HEK293 (cell line): ENCODE data around the gene MICU1.

ENCODE experiments used
- GLIS2 ChIP-seq: fragments of 450-650 bp; formaldehyde crosslinking; IDR thresholded peaks from 2 replicates; pipeline ENCODE4 v1.5.1; 2016; ENCODE audit warnings: missing biosample characterization, missing genetic modification characterization
- KLF16 ChIP-seq: fragments of 450-650 bp; formaldehyde crosslinking; IDR thresholded peaks from 2 replicates; pipeline ENCODE4 v1.5.1; 2017; ENCODE audit warnings: missing biosample characterization, missing genetic modification characterization
- OVOL3 ChIP-seq: fragments of 450-650 bp; formaldehyde crosslinking; IDR thresholded peaks from 2 replicates; pipeline ENCODE4 v1.5.1; 2016; ENCODE audit warnings: missing biosample characterization, missing genetic modification characterization
- PBX3 ChIP-seq: sonication (generic); formaldehyde crosslinking; IDR thresholded peaks from 2 replicates; pipeline ENCODE4 v1.8.1; 2022; ENCODE audit warnings: mild to moderate bottlenecking, moderate library complexity, missing genetic modification reagents
- RBAK ChIP-seq: fragments of 450-650 bp; formaldehyde crosslinking; IDR thresholded peaks from 2 replicates; pipeline ENCODE4 v1.5.1; 2016; ENCODE audit warnings: missing biosample characterization, missing genetic modification characterization
- TRIM28 ChIP-seq: IDR thresholded peaks from 2 replicates; pipeline ENCODE4 v1.6.1; 2011; ENCODE audit warnings: low read length, control low read depth, borderline replicate concordance
- YY2 ChIP-seq: fragments of 450-650 bp; formaldehyde crosslinking; IDR thresholded peaks from 2 replicates; pipeline ENCODE4 v1.5.1; 2016; ENCODE audit warnings: missing biosample characterization, missing genetic modification characterization
- ZBTB17 ChIP-seq: fragments of 450-650 bp; formaldehyde crosslinking; IDR thresholded peaks from 2 replicates; pipeline ENCODE4 v1.5.1; 2016; ENCODE audit warnings: missing biosample characterization, missing genetic modification characterization
- ZBTB21 ChIP-seq: fragments of 450-650 bp; formaldehyde crosslinking; IDR thresholded peaks from 2 replicates; pipeline ENCODE4 v1.5.1; 2017; ENCODE audit warnings: missing biosample characterization, missing genetic modification characterization
- ZBTB26 ChIP-seq: fragments of 450-650 bp; formaldehyde crosslinking; optimal IDR thresholded peaks from 2 replicates; pipeline ENCODE3; 2016; ENCODE audit warnings: missing biosample characterization, mild to moderate bottlenecking, missing genetic modification characterization
- ZBTB44 ChIP-seq: fragments of 450-650 bp; IDR thresholded peaks from 2 replicates; pipeline ENCODE4 v1.5.1; 2018; ENCODE audit warnings: missing biosample characterization, mild to moderate bottlenecking, missing genetic modification characterization
- ZIC2 ChIP-seq: fragments of 450-650 bp; formaldehyde crosslinking; IDR thresholded peaks from 2 replicates; pipeline ENCODE4 v1.5.1; 2016; ENCODE audit warnings: missing biosample characterization, missing genetic modification characterization
- ZNF211 ChIP-seq: fragments of 450-650 bp; formaldehyde crosslinking; IDR thresholded peaks from 2 replicates; pipeline ENCODE4 v1.5.1; 2016; ENCODE audit warnings: low read depth, missing biosample characterization, missing genetic modification characterization
- ZNF223 ChIP-seq: fragments of 450-650 bp; formaldehyde crosslinking; IDR thresholded peaks from 2 replicates; pipeline ENCODE4 v1.5.1; 2016; ENCODE audit warnings: missing biosample characterization, missing genetic modification characterization
- ZNF248 ChIP-seq: fragments of 450-650 bp; formaldehyde crosslinking; IDR thresholded peaks from 2 replicates; pipeline ENCODE4 v1.5.1; 2017; ENCODE audit warnings: missing biosample characterization, missing genetic modification characterization
- ZNF302 ChIP-seq: fragments of 450-650 bp; formaldehyde crosslinking; IDR thresholded peaks from 2 replicates; pipeline ENCODE4 v1.5.1; 2016; ENCODE audit warnings: missing biosample characterization, missing genetic modification characterization, low read depth
- ZNF473 ChIP-seq: fragments of 450-650 bp; formaldehyde crosslinking; IDR thresholded peaks from 2 replicates; pipeline ENCODE4 v1.5.1; 2017; ENCODE audit warnings: missing biosample characterization, missing genetic modification characterization
- ZNF514 ChIP-seq: fragments of 450-650 bp; formaldehyde crosslinking; IDR thresholded peaks from 2 replicates; pipeline ENCODE4 v1.5.1; 2016; ENCODE audit warnings: missing biosample characterization, missing genetic modification characterization
- ZNF624 ChIP-seq: fragments of 450-650 bp; formaldehyde crosslinking; IDR thresholded peaks from 2 replicates; pipeline ENCODE4 v1.5.1; 2017; ENCODE audit warnings: missing biosample characterization, missing genetic modification characterization
- ZNF654 ChIP-seq: fragments of 450-650 bp; formaldehyde crosslinking; IDR thresholded peaks from 2 replicates; pipeline ENCODE4 v1.5.1; 2016; ENCODE audit warnings: low read depth, missing biosample characterization, missing genetic modification characterization
- ZNF677 ChIP-seq: fragments of 450-650 bp; IDR thresholded peaks from 2 replicates; pipeline ENCODE4 v1.5.0; 2018; ENCODE audit warnings: missing biosample characterization, mild to moderate bottlenecking, missing genetic modification characterization, moderate library complexity
- ZNF768 ChIP-seq: fragments of 450-650 bp; formaldehyde crosslinking; IDR thresholded peaks from 2 replicates; pipeline ENCODE4 v1.5.1; 2018; ENCODE audit warnings: missing biosample characterization, mild to moderate bottlenecking, missing genetic modification characterization
- ZNF792 ChIP-seq: fragments of 450-650 bp; formaldehyde crosslinking; IDR thresholded peaks from 2 replicates; pipeline ENCODE4 v1.5.1; 2016; ENCODE audit warnings: missing biosample characterization, missing genetic modification characterization
- ZSCAN23 ChIP-seq: fragments of 450-650 bp; formaldehyde crosslinking; IDR thresholded peaks from 2 replicates; pipeline ENCODE4 v1.5.1; 2016; ENCODE audit warnings: missing biosample characterization, missing genetic modification characterization
- ZSCAN30 ChIP-seq: fragments of 450-650 bp; IDR thresholded peaks from 2 replicates; pipeline ENCODE4 v1.5.1; 2018; ENCODE audit warnings: missing biosample characterization, mild to moderate bottlenecking, missing genetic modification characterization, moderate library complexity
- TF ChIP-seq, protein P1 (sequence below): fragments of 450-650 bp; formaldehyde crosslinking; IDR thresholded peaks from 2 replicates; pipeline ENCODE4 v1.5.1; 2016; ENCODE audit warnings: missing biosample characterization, missing genetic modification characterization
- TF ChIP-seq, protein P2 (sequence below): fragments of 450-650 bp; formaldehyde crosslinking; IDR thresholded peaks from 2 replicates; pipeline ENCODE4 v1.5.1; 2016; ENCODE audit warnings: missing biosample characterization, missing genetic modification characterization
- TF ChIP-seq, protein P3 (sequence below): fragments of 450-650 bp; formaldehyde crosslinking; IDR thresholded peaks from 2 replicates; pipeline ENCODE4 v1.5.1; 2016; ENCODE audit warnings: missing biosample characterization, missing genetic modification characterization, borderline replicate concordance

Gene MICU1

DNA sequence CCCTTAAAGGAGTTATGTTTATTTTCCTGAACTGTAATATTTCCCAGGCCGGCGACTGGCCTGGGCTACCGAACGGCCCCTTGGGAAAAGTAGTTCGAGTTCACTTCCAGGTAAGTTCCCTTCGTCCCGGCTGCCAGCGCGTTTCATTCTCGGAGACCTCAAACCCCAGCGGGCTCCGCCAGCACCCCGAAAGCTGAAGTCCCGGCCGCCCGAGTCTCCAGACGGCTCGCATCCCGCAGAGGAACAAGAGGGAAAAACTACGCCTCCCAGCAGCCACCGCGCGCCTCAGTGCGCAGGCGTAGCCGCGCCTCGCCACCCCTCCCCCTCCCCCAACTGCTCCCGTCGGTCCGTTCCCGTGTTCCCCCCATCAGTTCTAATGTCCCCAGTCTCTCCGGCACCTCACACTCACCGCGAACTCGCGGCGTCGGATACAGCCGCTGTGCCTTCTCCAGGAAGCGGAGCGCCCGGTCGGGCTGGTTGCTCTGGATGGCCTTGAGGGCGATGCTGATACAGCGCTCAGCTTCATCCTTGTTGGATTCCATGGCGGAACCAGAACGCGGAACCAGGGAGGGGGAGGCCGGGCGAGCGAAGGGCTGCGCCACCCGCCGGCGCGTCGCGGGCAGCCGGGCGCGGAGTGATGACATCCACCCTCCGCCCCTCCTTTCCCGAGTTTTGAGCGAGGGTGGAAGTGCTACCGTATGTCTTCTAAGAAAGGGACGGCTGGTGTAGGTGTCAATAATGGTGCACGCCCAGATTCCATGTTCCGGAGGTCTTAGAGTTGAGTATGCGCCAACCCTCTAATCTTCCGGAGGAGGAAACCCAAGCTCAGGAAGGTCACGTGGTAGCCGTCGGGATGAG, 271.3 kb downstream of the MICU1 start, which contains the start of gene DNAJB12 (continued):
- TF ChIP-seq, protein P1, sequence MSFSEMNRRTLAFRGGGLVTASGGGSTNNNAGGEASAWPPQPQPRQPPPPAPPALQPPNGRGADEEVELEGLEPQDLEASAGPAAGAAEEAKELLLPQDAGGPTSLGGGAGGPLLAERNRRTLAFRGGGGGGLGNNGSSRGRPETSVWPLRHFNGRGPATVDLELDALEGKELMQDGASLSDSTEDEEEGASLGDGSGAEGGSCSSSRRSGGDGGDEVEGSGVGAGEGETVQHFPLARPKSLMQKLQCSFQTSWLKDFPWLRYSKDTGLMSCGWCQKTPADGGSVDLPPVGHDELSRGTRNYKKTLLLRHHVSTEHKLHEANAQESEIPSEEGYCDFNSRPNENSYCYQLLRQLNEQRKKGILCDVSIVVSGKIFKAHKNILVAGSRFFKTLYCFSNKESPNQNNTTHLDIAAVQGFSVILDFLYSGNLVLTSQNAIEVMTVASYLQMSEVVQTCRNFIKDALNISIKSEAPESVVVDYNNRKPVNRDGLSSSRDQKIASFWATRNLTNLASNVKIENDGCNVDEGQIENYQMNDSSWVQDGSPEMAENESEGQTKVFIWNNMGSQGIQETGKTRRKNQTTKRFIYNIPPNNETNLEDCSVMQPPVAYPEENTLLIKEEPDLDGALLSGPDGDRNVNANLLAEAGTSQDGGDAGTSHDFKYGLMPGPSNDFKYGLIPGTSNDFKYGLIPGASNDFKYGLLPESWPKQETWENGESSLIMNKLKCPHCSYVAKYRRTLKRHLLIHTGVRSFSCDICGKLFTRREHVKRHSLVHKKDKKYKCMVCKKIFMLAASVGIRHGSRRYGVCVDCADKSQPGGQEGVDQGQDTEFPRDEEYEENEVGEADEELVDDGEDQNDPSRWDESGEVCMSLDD (tag by site-specific recombination) = peak; percentile 86
- TF ChIP-seq ZIC2 (tag by site-specific recombination) (peak; percentile 87), ZNF677 (tag by site-specific recombination) (no peak), ZNF473 (tag by site-specific recombination) (no peak), ZBTB26 (tag by site-specific recombination) (peak; percentile 95), GLIS2 (tag by site-specific recombination) (peak; percentile 63), ZBTB17 (peak; percentile 98), ZNF514 (no peak), ZNF223 (tag by site-specific recombination) (no peak), ZBTB44 (0 out of 2 replicates have a peak, but pooled peaks have one; percentile 48), ZNF302 (tag by site-specific recombination) (no peak), YY2 (tag by site-specific recombination) (peak; percentile 96), ZNF654 (tag by site-specific recombination) (no peak), ZNF211 (no peak), TRIM28 (peak; percentile 98), ZNF768 (tag by site-specific recombination) (no peak), KLF16 (tag by site-specific recombination) (peak; percentile 98), RBAK (no peak), ZSCAN30 (tag by site-specific recombination) (peak; percentile 72; the same call in 1 of the 2 replicates), ZNF792 (tag by site-specific recombination) (peak; percentile 18), ZBTB21 (tag by site-specific recombination) (peak; percentile 51), ZSCAN23 (tag by site-specific recombination) (no peak; the same call in 1 of the 2 replicates), ZNF248 (tag by site-specific recombination) (no peak), PBX3 (CRISPR knock-in tag) (peak; percentile 70; the same call in 1 of the 2 replicates), ZNF624 (tag by site-specific recombination) (no peak), OVOL3 (tag by site-specific recombination) (peak; percentile 91; the same call in 1 of the 2 replicates)
- TF ChIP-seq, protein P2, sequence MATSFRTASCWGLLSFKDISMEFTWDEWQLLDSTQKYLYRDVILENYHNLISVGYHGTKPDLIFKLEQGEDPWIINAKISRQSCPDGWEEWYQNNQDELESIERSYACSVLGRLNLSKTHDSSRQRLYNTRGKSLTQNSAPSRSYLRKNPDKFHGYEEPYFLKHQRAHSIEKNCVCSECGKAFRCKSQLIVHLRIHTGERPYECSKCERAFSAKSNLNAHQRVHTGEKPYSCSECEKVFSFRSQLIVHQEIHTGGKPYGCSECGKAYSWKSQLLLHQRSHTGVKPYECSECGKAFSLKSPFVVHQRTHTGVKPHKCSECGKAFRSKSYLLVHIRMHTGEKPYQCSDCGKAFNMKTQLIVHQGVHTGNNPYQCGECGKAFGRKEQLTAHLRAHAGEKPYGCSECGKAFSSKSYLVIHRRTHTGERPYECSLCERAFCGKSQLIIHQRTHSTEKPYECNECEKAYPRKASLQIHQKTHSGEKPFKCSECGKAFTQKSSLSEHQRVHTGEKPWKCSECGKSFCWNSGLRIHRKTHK (tag by site-specific recombination) = no peak
- TF ChIP-seq, protein P3, sequence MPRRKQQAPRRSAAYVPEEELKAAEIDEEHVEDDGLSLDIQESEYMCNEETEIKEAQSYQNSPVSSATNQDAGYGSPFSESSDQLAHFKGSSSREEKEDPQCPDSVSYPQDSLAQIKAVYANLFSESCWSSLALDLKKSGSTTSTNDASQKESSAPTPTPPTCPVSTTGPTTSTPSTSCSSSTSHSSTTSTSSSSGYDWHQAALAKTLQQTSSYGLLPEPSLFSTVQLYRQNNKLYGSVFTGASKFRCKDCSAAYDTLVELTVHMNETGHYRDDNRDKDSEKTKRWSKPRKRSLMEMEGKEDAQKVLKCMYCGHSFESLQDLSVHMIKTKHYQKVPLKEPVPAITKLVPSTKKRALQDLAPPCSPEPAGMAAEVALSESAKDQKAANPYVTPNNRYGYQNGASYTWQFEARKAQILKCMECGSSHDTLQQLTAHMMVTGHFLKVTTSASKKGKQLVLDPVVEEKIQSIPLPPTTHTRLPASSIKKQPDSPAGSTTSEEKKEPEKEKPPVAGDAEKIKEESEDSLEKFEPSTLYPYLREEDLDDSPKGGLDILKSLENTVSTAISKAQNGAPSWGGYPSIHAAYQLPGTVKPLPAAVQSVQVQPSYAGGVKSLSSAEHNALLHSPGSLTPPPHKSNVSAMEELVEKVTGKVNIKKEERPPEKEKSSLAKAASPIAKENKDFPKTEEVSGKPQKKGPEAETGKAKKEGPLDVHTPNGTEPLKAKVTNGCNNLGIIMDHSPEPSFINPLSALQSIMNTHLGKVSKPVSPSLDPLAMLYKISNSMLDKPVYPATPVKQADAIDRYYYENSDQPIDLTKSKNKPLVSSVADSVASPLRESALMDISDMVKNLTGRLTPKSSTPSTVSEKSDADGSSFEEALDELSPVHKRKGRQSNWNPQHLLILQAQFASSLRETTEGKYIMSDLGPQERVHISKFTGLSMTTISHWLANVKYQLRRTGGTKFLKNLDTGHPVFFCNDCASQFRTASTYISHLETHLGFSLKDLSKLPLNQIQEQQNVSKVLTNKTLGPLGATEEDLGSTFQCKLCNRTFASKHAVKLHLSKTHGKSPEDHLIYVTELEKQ (tag by site-specific recombination) = peak; percentile 45; the same call in 1 of the 2 replicates
